Spleen (tissue), 11 donors: ENCODE results near the gene VSIG10L. TPM values are rescaled to one million over a fixed set of nuclear protein-coding genes. Genes with fewer than 3 reads are reported as not detected.
A peak's percentile ranks its signal among the peaks of the same experiment; 100 is the strongest.

Source experiments
- DNase-seq: peaks from one replicate; pipeline ENCODE4 v3.0.0-alpha.2; 2020
- H3K27ac ChIP-seq, 8 donors: fragments of 200-600 bp; sonication (generic) in 7 of 8; 1 replicate in 4 of 8; 2 replicates in 4 of 8; pipeline versions ENCODE4 v1.5.0 to v1.8.0; 2016 to 2021; ENCODE audit warnings: inconsistent platforms in 4 of 8, mild to moderate bottlenecking in 4 of 8, moderate library complexity in 1 of 8
- H3K27me3 ChIP-seq, 7 donors: fragments of 200-600 bp; sonication (generic) in 6 of 7; replicated peaks in 1 of 7; 1 replicate in 4 of 7; 2 replicates in 3 of 7; pipeline versions ENCODE4 v1.5.0 to v1.8.0; 2016 to 2021; ENCODE audit warnings: inconsistent platforms in 3 of 7, mild to moderate bottlenecking in 1 of 7
- H3K36me3 ChIP-seq, 6 donors: fragments of 200-600 bp; sonication (generic) in 5 of 6; 1 replicate in 4 of 6; 2 replicates in 2 of 6; pipeline versions ENCODE4 v1.5.0 to v1.8.0; 2016 to 2021; ENCODE audit warnings: inconsistent platforms in 2 of 6
- H3K4me1 ChIP-seq, 6 donors: fragments of 200-600 bp; sonication (generic) in 5 of 6; 1 replicate in 3 of 6; 2 replicates in 3 of 6; pipeline versions ENCODE4 v1.5.0 to v1.8.0; 2016 to 2021; ENCODE audit warnings: inconsistent platforms in 3 of 6
- H3K4me3 ChIP-seq, 8 donors: fragments of 200-600 bp; sonication (generic) in 7 of 8; 1 replicate in 4 of 8; 2 replicates in 4 of 8; pipeline versions ENCODE4 v1.5.0 to v1.8.0; 2016 to 2021; ENCODE audit warnings: inconsistent platforms in 4 of 8, mild to moderate bottlenecking in 4 of 8, moderate library complexity in 2 of 8
- H3K9me3 ChIP-seq, 8 donors: fragments of 200-600 bp; sonication (generic) in 7 of 8; 1 replicate in 4 of 8; 2 replicates in 4 of 8; pipeline versions ENCODE4 v1.5.0 to v1.8.0; 2016 to 2021; ENCODE audit warnings: inconsistent platforms in 4 of 8
- POLR2A ChIP-seq, 3 donors: fragments of 450-650 bp; IDR thresholded peaks; one replicate each; pipeline ENCODE4 v1.5.1; 2017; ENCODE audit warnings: antibody characterized with exemption in 3 of 3, mild to moderate bottlenecking in 1 of 3
- POLR2AphosphoS5 ChIP-seq, 3 donors: sonication (generic); formaldehyde crosslinking; IDR thresholded peaks; one replicate each; pipeline ENCODE4 v1.5.1; 2017; ENCODE audit warnings: antibody characterized with exemption in 3 of 3
- WGBS, 5 donors: extraction: QIAGEN DNeasy Blood & Tissue Kit in 3 of 5; methylation state at CpG; one replicate each; pipeline versions ENCODE4 v1.1.5 to v1.1.7; 2013 to 2018; 5-methylcytosine and 5-hydroxymethylcytosine counted together
- intact Hi-C: fragments of 100-400 bp; cut with DNase I; formaldehyde crosslinking; loops from one replicate; pipeline ENCODE4 v1.15.0; 2023; ENCODE audit warnings: low total_unique reads
- polyA plus RNA-seq, 3 donors: library from polyadenylated mRNA; stranded (reverse); fragments of 200-250 nt; gene quantifications; one replicate each; pipeline ENCODE4 v1.2.1, GENCODE V29; 2013
- total RNA-seq, 7 donors: library from RNA; depleted of rRNA in 3 of 7; stranded (reverse); fragments of >200 nt in 3 of 7; fragmentation: NEBNext Ultra II Directional in 4 of 7; extraction: Animal tissue kit (Norgen Biotek cat#: 25700) in 4 of 7; gene quantifications; one replicate each; pipeline versions ENCODE4 v1.1.0 to v1.2.1, GENCODE V29; 2016 to 2021
- TF ChIP-seq, protein P1 (sequence below), 11 experiments: fragments of 200-600 bp in 7 of 11; fragments of 450-650 bp in 4 of 11; sonication (generic) in 4 of 11; IDR thresholded peaks in 8 of 11; conservative IDR thresholded peaks in 3 of 11; 1 replicate in 7 of 11; 2 replicates in 4 of 11; pipeline versions ENCODE4 v1.4.0 to v1.8.0; 2016 to 2021; ENCODE audit warnings: antibody characterized with exemption in 11 of 11, inconsistent platforms in 4 of 11, mild to moderate bottlenecking in 1 of 11
- donor health status: healthy with polysubstance abuse.
- donor health status: DM: no; HTN: no; CAD: no; lungs with moderate emphysema.
- donor health status: DM: no; HTN: no; CAD: no.
- donor health status: Bipolar disorder and iron deficiency.
- donor health status: healthy.
- donor health status: DM: no; HTN: no; CAD: no.
- donor health status: DM: yes; HTN: yes; CAD: no.

The VSIG10L gene
- total and polyA plus RNA-seq, 10 donors = 1.1 to 2.6 (median 1.7) TPM

DNA sequence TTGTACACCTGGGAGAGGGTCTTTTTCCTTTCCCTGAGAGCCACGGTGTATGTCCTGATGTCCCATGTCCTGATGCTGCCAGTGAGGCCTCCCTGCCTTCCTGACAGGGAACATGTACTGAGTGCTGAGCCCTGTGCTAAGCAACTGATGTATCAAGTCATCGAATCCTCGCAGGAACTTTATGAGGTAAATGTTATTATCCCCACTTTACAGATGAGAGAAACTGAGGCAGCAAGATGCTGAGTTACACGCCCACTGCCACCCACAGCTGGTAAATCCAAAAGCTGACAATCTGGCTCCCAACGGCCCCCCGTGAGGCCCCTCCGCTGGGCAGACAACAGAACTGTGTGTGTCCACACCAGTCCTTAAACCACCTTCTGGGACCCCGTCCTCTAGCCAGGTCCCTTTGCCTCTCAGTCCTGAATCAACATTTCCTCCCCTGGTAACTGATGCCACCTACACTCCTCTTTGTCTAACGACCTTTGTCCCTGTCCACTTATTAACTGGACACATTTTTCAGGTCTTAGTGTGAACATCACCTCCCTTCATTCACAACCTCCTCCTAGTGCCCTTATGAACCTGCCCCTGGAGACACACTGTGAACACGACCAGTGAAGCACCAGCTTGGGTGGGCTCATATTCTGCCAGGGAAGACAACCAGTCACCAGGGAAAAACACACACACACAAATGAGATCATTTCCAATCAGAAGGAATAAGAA is 5.4 kb upstream of the VSIG10L start:
- Histone ChIP-seq H3K27ac (no peak overlapping the region), H3K4me1 (peaks cover 0 to 32% (median 8%) of the 10 kb centered on the region in 6 donors), H3K27me3 (no peaks in the 10 kb centered on the region), H3K9me3 (no peaks in the 10 kb centered on the region), H3K4me3 (no peak overlapping the region), H3K36me3 (peaks cover 0 to 81% (median 40%) of the 10 kb centered on the region in 6 donors)
- intact Hi-C loops = loop anchor here (10.0 kb wide), 1 partner anchor 47 kb away; the partner anchor contains the start of gene C19orf84
- 80 to 92% (median 90%) methylated on average over 10 of the region's 10 CpGs for WGBS, 5 donors
- DNase-seq = no peak
- no peak for TF ChIP-seq POLR2A (IDR thresholded peaks at IDR 0.05)
- TF ChIP-seq POLR2AphosphoS5 (IDR thresholded peaks at IDR 0.05) = no peak

DNA sequence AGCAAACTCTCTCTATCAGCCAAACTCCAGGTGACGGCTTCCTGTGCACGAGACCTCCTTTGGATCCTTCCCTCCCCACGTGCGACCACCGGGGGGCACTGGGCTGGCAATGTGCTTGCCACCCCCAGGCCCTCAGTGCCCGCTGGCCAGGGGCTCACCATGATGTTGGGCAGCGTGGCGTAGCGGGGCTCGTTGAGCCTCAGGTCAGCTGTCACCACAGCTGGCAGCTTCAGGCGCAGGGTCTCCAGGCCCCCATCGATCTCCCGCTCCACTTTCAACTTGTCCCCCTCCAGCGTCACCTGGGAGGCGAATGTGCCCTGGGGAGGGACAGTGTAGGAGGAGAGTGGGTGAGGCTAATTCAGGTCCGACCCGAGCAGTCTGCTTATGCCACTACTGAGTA is 4.8 kb upstream of the VSIG10L start:
- Histone ChIP-seq H3K27me3 (no peaks in the 10 kb centered on the region), H3K4me3 (no peak overlapping the region), H3K36me3 (peaks cover 0 to 75% (median 38%) of the 10 kb centered on the region in 6 donors), H3K4me1 (peaks cover 0 to 34% (median 8%) of the 10 kb centered on the region in 6 donors), H3K27ac (no peak overlapping the region), H3K9me3 (no peaks in the 10 kb centered on the region)
- TF ChIP-seq POLR2A (IDR thresholded peaks at IDR 0.05) (no peak), POLR2AphosphoS5 (IDR thresholded peaks at IDR 0.05) (peak in 1 of 3 donors; percentile 37)
- TF ChIP-seq, protein P1, sequence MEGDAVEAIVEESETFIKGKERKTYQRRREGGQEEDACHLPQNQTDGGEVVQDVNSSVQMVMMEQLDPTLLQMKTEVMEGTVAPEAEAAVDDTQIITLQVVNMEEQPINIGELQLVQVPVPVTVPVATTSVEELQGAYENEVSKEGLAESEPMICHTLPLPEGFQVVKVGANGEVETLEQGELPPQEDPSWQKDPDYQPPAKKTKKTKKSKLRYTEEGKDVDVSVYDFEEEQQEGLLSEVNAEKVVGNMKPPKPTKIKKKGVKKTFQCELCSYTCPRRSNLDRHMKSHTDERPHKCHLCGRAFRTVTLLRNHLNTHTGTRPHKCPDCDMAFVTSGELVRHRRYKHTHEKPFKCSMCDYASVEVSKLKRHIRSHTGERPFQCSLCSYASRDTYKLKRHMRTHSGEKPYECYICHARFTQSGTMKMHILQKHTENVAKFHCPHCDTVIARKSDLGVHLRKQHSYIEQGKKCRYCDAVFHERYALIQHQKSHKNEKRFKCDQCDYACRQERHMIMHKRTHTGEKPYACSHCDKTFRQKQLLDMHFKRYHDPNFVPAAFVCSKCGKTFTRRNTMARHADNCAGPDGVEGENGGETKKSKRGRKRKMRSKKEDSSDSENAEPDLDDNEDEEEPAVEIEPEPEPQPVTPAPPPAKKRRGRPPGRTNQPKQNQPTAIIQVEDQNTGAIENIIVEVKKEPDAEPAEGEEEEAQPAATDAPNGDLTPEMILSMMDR (IDR thresholded peaks at IDR 0.05 in 8 of 11, conservative IDR thresholded peaks at IDR 0.05 in 3 of 11) = no peak
- intact Hi-C loops = loop anchor here (10.0 kb wide), 1 partner anchor 48 kb away; the partner anchor contains the start of gene C19orf84
- no peak for DNase-seq
- 89 to 93% (median 93%) methylated on average over 14 to 17 of the region's 17 CpGs for WGBS, 5 donors

DNA sequence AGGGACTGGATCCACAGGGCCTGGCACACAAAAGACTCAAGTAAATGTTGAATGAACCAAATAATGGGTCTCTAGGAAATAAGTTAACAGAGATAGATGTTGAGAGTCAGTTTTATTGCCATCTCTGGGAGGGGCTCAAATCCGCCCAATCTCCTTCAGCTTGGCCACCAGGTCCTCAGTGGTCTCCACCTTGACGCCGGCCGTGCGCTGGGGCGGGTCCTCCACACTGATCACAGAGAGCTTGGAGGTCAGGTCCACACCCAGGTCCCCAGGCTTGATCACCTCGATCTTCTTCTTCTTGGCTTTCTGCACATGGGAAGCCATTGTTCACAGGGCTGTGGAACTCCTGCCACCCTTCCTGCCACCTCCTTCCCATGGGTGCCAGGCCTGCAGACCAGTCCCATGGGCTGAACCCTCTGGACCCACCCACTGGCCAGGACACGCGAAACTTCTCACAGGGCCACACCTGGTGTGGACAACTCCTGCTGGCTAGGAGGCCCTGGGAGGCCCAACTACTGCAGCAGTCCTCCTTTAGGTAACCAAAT is 3.2 kb upstream of the VSIG10L start:
- no peak overlapping the region for H3K4me3 ChIP-seq
- H3K27ac ChIP-seq = peak overlapping the region in 6 of 8 donors; percentile 32 to 73 (median 60)
- peaks cover 0 to 59% (median 22%) of the 10 kb centered on the region in 6 donors for H3K36me3 ChIP-seq
- TF ChIP-seq, protein P1 (IDR thresholded peaks at IDR 0.05 in 8 of 11, conservative IDR thresholded peaks at IDR 0.05 in 3 of 11) = no peak
- TF ChIP-seq POLR2AphosphoS5 (IDR thresholded peaks at IDR 0.05) = no peak
- no peak for TF ChIP-seq POLR2A (IDR thresholded peaks at IDR 0.05)
- H3K4me1 ChIP-seq = peaks cover 0 to 43% (median 13%) of the 10 kb centered on the region in 6 donors
- WGBS, 5 donors = 93 to 98% (median 96%) methylated on average over 9 of the region's 9 CpGs
- DNase-seq = no peak
- peaks cover 0 to 10% (median 0%) of the 10 kb centered on the region in 7 donors for H3K27me3 ChIP-seq
- intact Hi-C loops = loop anchor here (10.0 kb wide), 1 partner anchor 50 kb away; the partner anchor contains the start of gene C19orf84
- no peaks in the 10 kb centered on the region for H3K9me3 ChIP-seq

DNA sequence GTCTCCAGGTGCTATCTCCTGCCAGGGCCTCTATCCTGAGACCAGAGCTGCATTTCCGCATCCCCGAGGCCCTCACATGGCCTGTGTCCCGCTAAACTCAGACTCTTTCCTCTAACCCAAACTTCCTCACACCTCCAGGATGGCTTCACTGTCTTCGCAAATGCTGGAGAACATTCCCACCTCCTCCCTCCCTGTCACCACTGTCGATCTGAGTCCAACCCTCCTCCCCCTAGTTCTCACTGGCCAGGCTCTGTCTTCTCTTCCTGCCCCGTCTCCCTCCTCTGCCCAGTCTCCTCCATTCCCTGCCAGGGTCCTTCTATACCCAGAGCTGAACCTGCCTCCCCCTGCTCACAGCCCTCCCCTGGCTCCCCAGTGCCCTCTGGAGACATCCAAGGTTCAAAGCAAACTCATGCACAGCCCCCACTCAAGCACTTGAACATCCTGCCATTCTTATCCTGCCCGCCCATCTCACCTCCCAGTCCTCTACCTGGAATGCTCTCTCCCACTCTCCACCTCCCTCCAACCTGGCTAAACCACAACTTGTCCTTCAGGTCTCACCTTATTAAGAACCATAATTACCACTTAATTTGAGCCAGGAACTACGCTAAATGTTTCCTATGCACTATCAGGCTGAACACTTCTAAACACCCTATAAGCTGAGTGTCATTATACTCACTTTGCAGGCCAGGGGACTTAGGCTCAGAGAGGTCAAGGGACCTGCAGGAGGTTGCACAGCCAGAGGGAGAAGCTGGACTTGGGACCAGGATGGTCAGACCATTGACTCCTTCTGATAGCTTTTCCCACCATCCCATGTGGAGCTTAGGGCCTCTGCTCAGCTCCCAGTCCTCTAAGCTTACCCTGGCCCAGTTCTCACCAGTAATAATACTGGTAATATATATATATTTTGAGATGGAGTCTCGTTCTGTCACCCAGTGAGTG is 961 bp upstream of the VSIG10L start:
- Histone ChIP-seq H3K27ac (peak overlapping the region in 2 of 8 donors; percentile 7 to 33), H3K36me3 (peaks cover 0 to 37% (median 18%) of the 10 kb centered on the region in 6 donors), H3K4me1 (peaks cover 9 to 63% (median 30%) of the 10 kb centered on the region in 6 donors), H3K27me3 (peaks cover 0 to 12% (median 0%) of the 10 kb centered on the region in 7 donors), H3K4me3 (no peak overlapping the region), H3K9me3 (no peaks in the 10 kb centered on the region)
- WGBS, 5 donors = 52 to 62% (median 60%) methylated on average over 9 of the region's 9 CpGs
- intact Hi-C loops = loop anchor here (10.0 kb wide), 1 partner anchor 52 kb away; the partner anchor contains the start of gene C19orf84
- DNase-seq = no peak
- TF ChIP-seq POLR2AphosphoS5 (IDR thresholded peaks at IDR 0.05) = no peak
